ENCODE measurements around the gene IFIT5. TPM values are rescaled to one million over a fixed set of nuclear protein-coding genes. Genes with fewer than 3 reads are reported as not detected.

The IFIT5 gene
- total RNA-seq, 1 donor, result 36.0 TPM

DNA sequence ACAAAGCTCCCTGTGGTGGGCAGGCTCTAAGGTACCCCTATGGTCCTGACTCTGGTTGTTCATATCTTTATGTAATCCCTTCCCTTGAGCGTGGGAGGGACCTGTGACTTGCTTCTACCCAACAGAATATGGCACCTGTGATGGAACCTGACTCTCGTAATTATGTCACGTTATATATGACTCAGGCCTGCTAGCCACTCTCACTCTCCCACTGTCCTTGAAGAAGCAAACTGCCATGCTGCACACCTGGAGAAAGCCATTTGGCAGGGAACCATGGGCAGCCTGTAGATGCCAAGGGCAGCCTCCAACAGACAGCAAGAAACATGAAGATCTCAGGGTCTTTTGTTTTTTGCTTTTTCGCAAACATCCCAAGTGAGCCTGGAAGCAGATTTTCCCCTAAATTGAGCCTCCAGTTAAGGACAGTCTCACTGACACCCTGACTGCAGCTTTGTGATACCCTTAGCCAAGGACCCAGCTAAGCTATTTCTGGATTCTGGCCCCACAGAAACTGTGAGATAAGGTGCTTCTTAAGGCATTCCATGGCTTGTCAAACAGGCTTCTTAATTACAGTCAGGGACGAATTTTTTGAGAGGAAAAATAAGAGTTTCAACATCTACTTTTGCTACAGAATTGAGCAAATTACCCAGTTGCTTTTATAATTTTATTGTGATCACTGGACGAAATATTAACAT is 49.6 kb downstream of the IFIT5 start:
- no peak overlapping the region for H3K4me3 ChIP-seq (ENCODE audit: low read depth, low read length)
- DNase-seq (ENCODE audit: low read depth), result no peak
- TF ChIP-seq, protein P1, sequence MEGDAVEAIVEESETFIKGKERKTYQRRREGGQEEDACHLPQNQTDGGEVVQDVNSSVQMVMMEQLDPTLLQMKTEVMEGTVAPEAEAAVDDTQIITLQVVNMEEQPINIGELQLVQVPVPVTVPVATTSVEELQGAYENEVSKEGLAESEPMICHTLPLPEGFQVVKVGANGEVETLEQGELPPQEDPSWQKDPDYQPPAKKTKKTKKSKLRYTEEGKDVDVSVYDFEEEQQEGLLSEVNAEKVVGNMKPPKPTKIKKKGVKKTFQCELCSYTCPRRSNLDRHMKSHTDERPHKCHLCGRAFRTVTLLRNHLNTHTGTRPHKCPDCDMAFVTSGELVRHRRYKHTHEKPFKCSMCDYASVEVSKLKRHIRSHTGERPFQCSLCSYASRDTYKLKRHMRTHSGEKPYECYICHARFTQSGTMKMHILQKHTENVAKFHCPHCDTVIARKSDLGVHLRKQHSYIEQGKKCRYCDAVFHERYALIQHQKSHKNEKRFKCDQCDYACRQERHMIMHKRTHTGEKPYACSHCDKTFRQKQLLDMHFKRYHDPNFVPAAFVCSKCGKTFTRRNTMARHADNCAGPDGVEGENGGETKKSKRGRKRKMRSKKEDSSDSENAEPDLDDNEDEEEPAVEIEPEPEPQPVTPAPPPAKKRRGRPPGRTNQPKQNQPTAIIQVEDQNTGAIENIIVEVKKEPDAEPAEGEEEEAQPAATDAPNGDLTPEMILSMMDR (IDR thresholded peaks at IDR 0.05; ENCODE audit: insufficient read depth, low read length), result no peak

DNA sequence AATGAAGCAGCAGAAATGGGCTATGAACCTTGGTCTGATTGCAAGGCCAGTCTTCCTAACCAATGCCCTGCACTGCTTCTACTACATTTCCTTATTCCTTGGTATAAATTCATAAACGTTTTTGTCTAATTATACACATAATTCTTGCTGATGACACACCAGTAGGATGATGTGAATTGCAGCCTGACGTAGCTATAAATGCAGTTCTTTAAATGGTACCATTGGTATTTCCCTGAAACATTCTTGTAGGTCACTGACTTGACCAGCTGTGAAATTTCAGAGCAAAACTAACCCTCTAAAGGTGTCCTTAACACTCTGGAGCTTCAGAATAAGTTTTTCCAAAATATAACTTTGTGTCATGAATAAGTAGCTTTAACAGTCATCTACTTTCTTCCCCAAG is 50.8 kb downstream of the IFIT5 start:
- TF ChIP-seq, protein P1 (IDR thresholded peaks at IDR 0.05; ENCODE audit: insufficient read depth, low read length), result no peak
- DNase-seq (ENCODE audit: low read depth), result no peak
- H3K4me3 ChIP-seq (ENCODE audit: low read depth, low read length), result no peak overlapping the region

DNA sequence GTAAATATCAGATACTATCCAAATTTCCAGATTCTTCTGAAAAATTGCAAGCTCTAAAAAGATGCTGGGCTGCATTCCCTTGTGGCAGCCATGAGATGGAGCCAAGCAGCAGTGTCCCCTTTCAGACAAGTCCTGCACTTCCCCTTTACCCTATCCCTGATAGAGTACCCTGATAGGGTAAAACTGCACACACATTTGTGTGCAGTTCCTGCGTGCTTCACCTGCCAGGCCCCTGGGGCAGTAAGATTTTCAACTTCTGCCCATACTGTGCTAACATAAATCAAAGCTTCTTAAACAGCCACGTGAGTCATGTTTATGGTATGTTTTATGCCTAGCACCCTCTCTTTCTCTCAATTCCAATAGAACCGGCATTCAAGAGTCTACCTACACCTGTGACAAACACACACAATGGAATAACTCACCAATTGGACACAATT is 52.2 kb downstream of the IFIT5 start:
- peak; percentile 56 for DNase-seq (ENCODE audit: low read depth)
- TF ChIP-seq, protein P1 (IDR thresholded peaks at IDR 0.05; ENCODE audit: insufficient read depth, low read length), result peak; percentile 65
- H3K4me3 ChIP-seq (ENCODE audit: low read depth, low read length), result no peak overlapping the region

DNA sequence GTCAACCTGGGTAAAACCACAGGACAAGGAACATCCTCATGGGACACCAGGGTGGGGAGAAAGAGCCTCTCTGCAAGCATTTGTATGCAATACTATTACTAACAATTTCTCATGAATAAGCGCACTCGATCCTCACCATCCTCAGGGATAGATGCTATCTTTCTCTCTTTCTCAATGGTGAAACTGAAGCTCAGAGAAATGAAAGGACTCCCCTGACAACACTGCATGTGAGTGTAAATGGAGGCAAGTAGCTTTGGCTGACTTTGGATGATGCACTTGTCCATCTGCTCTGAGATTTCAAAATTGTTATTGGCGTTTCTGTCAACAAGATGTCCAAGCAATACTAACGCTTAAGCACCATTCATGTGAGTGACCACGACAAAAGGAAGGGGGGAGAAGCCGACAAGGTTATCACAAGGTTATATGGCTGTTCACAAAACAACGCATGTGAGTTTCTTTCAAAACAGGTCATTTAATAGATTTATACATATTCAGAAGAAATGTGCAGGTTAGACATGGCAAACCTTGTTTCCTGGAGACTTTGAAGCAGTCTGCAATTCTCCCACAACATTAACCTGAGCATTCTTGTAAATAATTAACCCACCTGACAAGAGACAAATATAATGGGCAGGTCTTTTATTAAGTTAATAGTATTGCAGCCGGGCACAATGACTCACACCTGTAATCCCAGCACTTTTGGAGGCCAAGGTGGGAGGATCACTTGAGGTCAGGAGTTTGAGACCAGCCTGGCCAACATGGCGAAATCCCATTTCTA is 54.0 kb downstream of the IFIT5 start:
- DNase-seq (ENCODE audit: low read depth), result no peak

DNA sequence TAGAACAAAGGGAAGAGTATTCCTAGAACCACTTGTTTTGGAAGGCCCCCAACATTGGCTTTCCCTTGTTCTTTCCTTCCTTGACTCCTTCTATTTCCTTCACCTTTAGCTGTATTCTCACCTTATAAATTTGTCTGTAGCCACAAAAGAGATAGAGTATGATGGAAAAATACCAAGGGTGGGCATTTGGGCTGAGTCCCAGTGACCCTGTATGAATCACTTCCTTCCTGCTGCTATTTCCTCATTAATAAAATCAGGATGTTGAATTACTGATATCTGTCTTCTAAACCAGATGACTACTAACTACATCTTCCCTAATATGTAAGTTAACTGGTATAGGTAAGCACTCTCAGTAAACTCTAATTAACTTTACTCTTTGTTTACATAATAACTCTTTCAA is 55.1 kb downstream of the IFIT5 start:
- DNase-seq (ENCODE audit: low read depth), result no peak
- TF ChIP-seq, protein P1 (IDR thresholded peaks at IDR 0.05; ENCODE audit: insufficient read depth, low read length), result no peak
- H3K4me3 ChIP-seq (ENCODE audit: low read depth, low read length), result no peak overlapping the region

More for the DNA sequence above, 54.0 kb downstream of the IFIT5 start:
- TF ChIP-seq, protein P1 (IDR thresholded peaks at IDR 0.05; ENCODE audit: insufficient read depth, low read length), result no peak
- H3K4me3 ChIP-seq (ENCODE audit: low read depth, low read length), result no peak overlapping the region

Other genes with a start within 250 kb of the IFIT5 start
- gene CH25H, start 207.3 kb upstream of the IFIT5 start, total RNA-seq (ENCODE audit: low replicate concordance), result 2.2 TPM in 1 of 2 replicates, not detected in the other
- 30.6 and 55.2 TPM in 2 replicates for gene LIPA, start 162.8 kb upstream of the IFIT5 start, total RNA-seq (ENCODE audit: low replicate concordance)
- gene IFIT2, start 112.5 kb upstream of the IFIT5 start, total RNA-seq (ENCODE audit: low replicate concordance), result 7.6 and 30.7 TPM in 2 replicates
- gene IFIT3, start 86.6 kb upstream of the IFIT5 start, total RNA-seq (ENCODE audit: low replicate concordance), result 23.1 and 88.3 TPM in 2 replicates
- gene IFIT1B, start 36.5 kb upstream of the IFIT5 start, total RNA-seq (ENCODE audit: low replicate concordance), result not detected in 2 replicates
- 13.6 and 172 TPM in 2 replicates for gene IFIT1, start 21.9 kb upstream of the IFIT5 start, total RNA-seq (ENCODE audit: low replicate concordance)
- 0.16 and 0.90 TPM in 2 replicates for gene SLC16A12, start 121.0 kb downstream of the IFIT5 start, total RNA-seq (ENCODE audit: low replicate concordance)
- gene PANK1, start 230.7 kb downstream of the IFIT5 start, total RNA-seq (ENCODE audit: low replicate concordance), result 5.2 and 7.2 TPM in 2 replicates